SK-N-MC (cell line): ENCODE results near the gene C2CD4C.

Experiments used
- EZH2 ChIP-seq: fragments of 200-600 bp; sonication (generic); IDR thresholded peaks from one replicate; pipeline ENCODE4 v1.6.1; 2017; ENCODE audit warnings: antibody characterized with exemption
- FOXP2 ChIP-seq: optimal IDR thresholded peaks from 2 replicates; pipeline ENCODE3; 2011; ENCODE audit warnings: mild to moderate bottlenecking, moderate library complexity; ENCODE audit not compliant: insufficient read depth; ENCODE audit errors: extremely low read length, control extremely low read depth
- POLR2AphosphoS5 ChIP-seq: IDR thresholded peaks from 2 replicates; pipeline ENCODE4 v1.6.1; 2012; ENCODE audit warnings: mild to moderate bottlenecking, low read depth, low read length, borderline replicate concordance

- no peak for TF ChIP-seq EZH2
- no peak for TF ChIP-seq POLR2AphosphoS5
- no peak for TF ChIP-seq FOXP2
Measured at GRCh38 chr19:424546-424945, 15.6 kb upstream of the C2CD4C start.
